Measurements from ENCODE around the gene ROCK2. TPM values are rescaled to one million over a fixed set of nuclear protein-coding genes. Genes with fewer than 3 reads are reported as not detected.

The ROCK2 gene
- polyA plus RNA-seq, 1 of the 3 experiments (the other 2 are of a cell fraction), result 4.2 TPM

DNA sequence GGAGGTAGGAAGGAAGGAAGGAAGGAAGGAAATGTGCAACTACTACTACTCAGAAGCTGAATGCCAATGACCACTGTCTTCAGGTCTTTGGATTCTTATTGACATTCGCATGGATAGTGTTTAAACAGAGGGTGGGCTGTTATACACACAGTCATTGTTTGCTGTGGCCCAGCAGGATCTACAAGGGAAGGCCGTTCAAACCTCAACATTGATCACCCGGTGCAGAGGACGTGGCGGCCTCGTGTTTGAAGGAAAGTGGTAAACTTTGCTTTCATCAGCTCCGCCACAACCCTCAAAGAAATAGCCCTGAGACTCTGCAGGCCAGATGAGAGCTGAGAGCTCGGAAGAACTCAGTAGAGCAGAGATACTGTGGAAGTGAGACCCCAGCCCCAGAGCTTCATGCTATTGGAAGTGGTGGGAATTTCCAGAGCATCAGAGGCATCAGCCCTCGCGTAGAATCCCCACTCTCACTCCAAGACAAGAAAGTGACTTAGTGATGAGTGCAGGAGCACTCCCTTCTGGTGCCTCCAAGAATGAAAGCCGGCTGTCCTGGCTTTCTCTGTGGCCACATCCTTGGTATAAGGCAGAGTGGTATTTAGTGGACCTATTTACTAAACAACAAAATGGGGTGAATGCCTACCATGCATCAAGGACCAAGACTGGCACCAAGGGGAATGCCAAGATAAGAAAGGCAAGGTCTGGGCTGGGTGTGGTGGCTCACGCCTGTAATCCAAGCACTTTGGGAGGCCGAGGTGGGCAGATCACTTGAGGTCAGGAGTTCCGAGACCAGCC lies 10.1 kb upstream of the ROCK2 start:
- no peak for TF ChIP-seq POLR2AphosphoS5 (IDR thresholded peaks at IDR 0.05; ENCODE audit: low read depth, low read length)
- no peak for TF ChIP-seq GATA2 (CRISPR knock-in tag; IDR thresholded peaks at IDR 0.05)
- no peak for TF ChIP-seq EP300 (IDR thresholded peaks at IDR 0.05; ENCODE audit: borderline replicate concordance in 1 of 2, low read depth in 1 of 2, low read length in 1 of 2)
- TF ChIP-seq FOXJ3 (CRISPR knock-in tag; IDR thresholded peaks at IDR 0.05), result no peak
- TF ChIP-seq, protein P1, sequence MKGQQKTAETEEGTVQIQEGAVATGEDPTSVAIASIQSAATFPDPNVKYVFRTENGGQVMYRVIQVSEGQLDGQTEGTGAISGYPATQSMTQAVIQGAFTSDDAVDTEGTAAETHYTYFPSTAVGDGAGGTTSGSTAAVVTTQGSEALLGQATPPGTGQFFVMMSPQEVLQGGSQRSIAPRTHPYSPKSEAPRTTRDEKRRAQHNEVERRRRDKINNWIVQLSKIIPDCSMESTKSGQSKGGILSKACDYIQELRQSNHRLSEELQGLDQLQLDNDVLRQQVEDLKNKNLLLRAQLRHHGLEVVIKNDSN (IDR thresholded peaks at IDR 0.05; ENCODE audit: borderline replicate concordance, low read depth), result no peak
- TF ChIP-seq SMC3 (IDR thresholded peaks at IDR 0.05; ENCODE audit: low read depth, low read length), result no peak
- no peak for TF ChIP-seq MAX (IDR thresholded peaks at IDR 0.05; ENCODE audit: low read depth)
- no peak for TF ChIP-seq FOXM1 (IDR thresholded peaks at IDR 0.05; ENCODE audit: low read depth)
- no peak for TF ChIP-seq REST (IDR thresholded peaks at IDR 0.05; ENCODE audit: low read depth, low read length)
- no peak for TF ChIP-seq YY1 (IDR thresholded peaks at IDR 0.05; ENCODE audit: low read depth)
- TF ChIP-seq, protein P2, sequence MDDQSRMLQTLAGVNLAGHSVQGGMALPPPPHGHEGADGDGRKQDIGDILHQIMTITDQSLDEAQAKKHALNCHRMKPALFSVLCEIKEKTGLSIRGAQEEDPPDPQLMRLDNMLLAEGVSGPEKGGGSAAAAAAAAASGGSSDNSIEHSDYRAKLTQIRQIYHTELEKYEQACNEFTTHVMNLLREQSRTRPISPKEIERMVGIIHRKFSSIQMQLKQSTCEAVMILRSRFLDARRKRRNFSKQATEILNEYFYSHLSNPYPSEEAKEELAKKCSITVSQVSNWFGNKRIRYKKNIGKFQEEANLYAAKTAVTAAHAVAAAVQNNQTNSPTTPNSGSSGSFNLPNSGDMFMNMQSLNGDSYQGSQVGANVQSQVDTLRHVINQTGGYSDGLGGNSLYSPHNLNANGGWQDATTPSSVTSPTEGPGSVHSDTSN (IDR thresholded peaks at IDR 0.05), result no peak
- TF ChIP-seq FOSL2 (IDR thresholded peaks at IDR 0.05; ENCODE audit: borderline replicate concordance, low read depth), result no peak
- TF ChIP-seq, protein P3, sequence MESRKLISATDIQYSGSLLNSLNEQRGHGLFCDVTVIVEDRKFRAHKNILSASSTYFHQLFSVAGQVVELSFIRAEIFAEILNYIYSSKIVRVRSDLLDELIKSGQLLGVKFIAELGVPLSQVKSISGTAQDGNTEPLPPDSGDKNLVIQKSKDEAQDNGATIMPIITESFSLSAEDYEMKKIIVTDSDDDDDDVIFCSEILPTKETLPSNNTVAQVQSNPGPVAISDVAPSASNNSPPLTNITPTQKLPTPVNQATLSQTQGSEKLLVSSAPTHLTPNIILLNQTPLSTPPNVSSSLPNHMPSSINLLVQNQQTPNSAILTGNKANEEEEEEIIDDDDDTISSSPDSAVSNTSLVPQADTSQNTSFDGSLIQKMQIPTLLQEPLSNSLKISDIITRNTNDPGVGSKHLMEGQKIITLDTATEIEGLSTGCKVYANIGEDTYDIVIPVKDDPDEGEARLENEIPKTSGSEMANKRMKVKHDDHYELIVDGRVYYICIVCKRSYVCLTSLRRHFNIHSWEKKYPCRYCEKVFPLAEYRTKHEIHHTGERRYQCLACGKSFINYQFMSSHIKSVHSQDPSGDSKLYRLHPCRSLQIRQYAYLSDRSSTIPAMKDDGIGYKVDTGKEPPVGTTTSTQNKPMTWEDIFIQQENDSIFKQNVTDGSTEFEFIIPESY (IDR thresholded peaks at IDR 0.05; ENCODE audit: borderline replicate concordance, low read depth), result no peak
- no peak for TF ChIP-seq NFIC (IDR thresholded peaks at IDR 0.05; ENCODE audit: borderline replicate concordance)
- no peak for TF ChIP-seq USF2 (IDR thresholded peaks at IDR 0.05; ENCODE audit: borderline replicate concordance, low read depth, low read length)
- Histone ChIP-seq H2AFZ (ENCODE audit: low read depth) (no peak overlapping the region), H4K20me1 (ENCODE audit: insufficient read depth) (no peaks in the 10 kb centered on the region), H3K9me2 (no peaks in the 10 kb centered on the region), H3K4me2 (no peak overlapping the region), H3K79me2 (ENCODE audit: insufficient read depth) (no peaks in the 10 kb centered on the region), H3F3A (replicated peaks; ENCODE audit: insufficient read depth) (no peaks in the 10 kb centered on the region), H3K27me3 (ENCODE audit: insufficient read depth) (no peaks in the 10 kb centered on the region; the same call in 1 of the 2 replicates), H3K4me1 (ENCODE audit: control insufficient read depth in 1 of 2, insufficient read depth in 2 of 2, low read depth in 1 of 2, low read length in 1 of 2) (no peaks in the 10 kb centered on the region), H3K4me3 (ENCODE audit: low read depth in 2 of 2, low read length in 1 of 2) (no peak overlapping the region), H3K9me3 (no peaks in the 10 kb centered on the region), H3K27ac (ENCODE audit: low read depth in 2 of 2, low read length in 1 of 2) (no peak overlapping the region), H3K36me3 (replicated peaks in 1 of 2; ENCODE audit: control insufficient read depth in 1 of 2, insufficient read depth in 2 of 2, low read length in 1 of 2) (no peaks in the 10 kb centered on the region), H3K9ac (no peak overlapping the region)
- no peak for DNase-seq
- 95% methylated on average over 14 of the region's 14 CpGs for WGBS (ENCODE audit: low lambda C conversion rate)
- POLR2A ChIA-PET, result interaction anchor here (1.6 to 2.2 kb wide), 2 partner anchors 10 kb away, joined by 5 to 9 read pairs; partner anchors contain the start of gene ROCK2
- CTCF ChIA-PET, result interaction anchor here (1.0 to 1.5 kb wide), 3 partner anchors 57 to 222 kb away, joined by 3 to 7 read pairs (median 4); a partner anchor contains a TSS

Data from SK-N-SH (cell line).